HepG2 (cell line): Measurements from ENCODE around the gene DBNDD1. TPM values are rescaled to one million over a fixed set of nuclear protein-coding genes. Genes with fewer than 3 reads are reported as not detected.

Source experiments
- CHD4 ChIP-seq: fragments of 200-600 bp; sonication (generic); IDR thresholded peaks from 2 replicates; pipeline ENCODE4 v1.7.0; 2017; ENCODE audit warnings: mild to moderate bottlenecking, low read length, borderline replicate concordance
- ETV5 ChIP-seq: IDR thresholded peaks from 2 replicates; pipeline ENCODE4 v1.6.1; 2018; ENCODE audit warnings: missing biosample characterization, missing genetic modification reagents, inconsistent platforms, borderline replicate concordance
- HMG20A ChIP-seq: IDR thresholded peaks from 2 replicates; pipeline ENCODE4 v1.6.1; 2016; ENCODE audit warnings: borderline replicate concordance
- HOXD1 ChIP-seq: sonication (generic); formaldehyde crosslinking; IDR thresholded peaks from 2 replicates; pipeline ENCODE4 v1.5.0; 2020; ENCODE audit warnings: missing genetic modification reagents
- MLLT10 ChIP-seq: sonication (generic); formaldehyde crosslinking; IDR thresholded peaks from 2 replicates; pipeline ENCODE4 v1.4.0; 2020; ENCODE audit warnings: missing genetic modification reagents
- NFKBIZ ChIP-seq: IDR thresholded peaks from 2 replicates; pipeline ENCODE4 v1.6.1; 2018; ENCODE audit warnings: missing genetic modification reagents, missing compliant biosample characterization
- NFYC ChIP-seq: IDR thresholded peaks from 2 replicates; pipeline ENCODE4 v1.6.1; 2016; ENCODE audit warnings: missing genetic modification reagents, missing compliant biosample characterization
- NR2F2 ChIP-seq: IDR thresholded peaks from 2 replicates; pipeline ENCODE4 v1.6.1; 2012; ENCODE audit warnings: low read depth, inconsistent platforms, borderline replicate concordance
- POLR2AphosphoS2 ChIP-seq: IDR thresholded peaks from 2 replicates; pipeline ENCODE4 v1.6.1; 2011; ENCODE audit warnings: low read depth, low read length, improper control_type of control experiment
- SALL1 ChIP-seq: sonication (generic); formaldehyde crosslinking; IDR thresholded peaks from 2 replicates; pipeline ENCODE4 v1.8.0; 2022; ENCODE audit warnings: mild to moderate bottlenecking, missing genetic modification reagents
- SALL2 ChIP-seq: sonication (generic); formaldehyde crosslinking; IDR thresholded peaks from 2 replicates; pipeline ENCODE4 v1.8.1; 2023; ENCODE audit warnings: mild to moderate bottlenecking, missing genetic modification reagents, inconsistent platforms
- SNAI1 ChIP-seq: sonication (generic); formaldehyde crosslinking; IDR thresholded peaks from 2 replicates; pipeline ENCODE4 v1.5.0; 2020; ENCODE audit warnings: mild to moderate bottlenecking, missing genetic modification reagents, borderline replicate concordance
- SOX13 ChIP-seq, 3 experiments: fragments of 450-650 bp in 1 of 3; sonication (generic) in 1 of 3; formaldehyde crosslinking in 1 of 3; IDR thresholded peaks in 2 of 3; conservative IDR thresholded peaks in 1 of 3; 2 replicates each; pipeline versions ENCODE4 v1.5.0 to v1.6.1; 2016 to 2020; ENCODE audit warnings: antibody characterized with exemption in 1 of 3, mild to moderate bottlenecking in 1 of 3, missing compliant biosample characterization in 1 of 3, missing genetic modification reagents in 1 of 3, moderate library complexity in 1 of 3
- SOX6 ChIP-seq, 2 experiments: fragments of 450-650 bp in 1 of 2; sonication (generic) in 1 of 2; formaldehyde crosslinking in 1 of 2; IDR thresholded peaks; 2 replicates each; pipeline versions ENCODE4 v1.4.0 to v1.6.1; 2017 to 2020; ENCODE audit warnings: antibody characterized with exemption in 1 of 2, mild to moderate bottlenecking in 1 of 2, missing genetic modification reagents in 1 of 2
- TBL1XR1 ChIP-seq: fragments of 150-350 bp; IDR thresholded peaks from 2 replicates; pipeline ENCODE4 v1.6.1; 2014; ENCODE audit warnings: borderline replicate concordance, low read length; ENCODE audit not compliant: partially characterized antibody
- TGIF2 ChIP-seq: IDR thresholded peaks from 2 replicates; pipeline ENCODE4 v1.6.1; 2016; ENCODE audit warnings: control low read depth, missing compliant biosample characterization
- U2AF2 ChIP-seq: fragments of 200-400 bp; formaldehyde crosslinking; IDR thresholded peaks from 2 replicates; pipeline ENCODE4 v1.6.1; 2017; ENCODE audit warnings: low read depth, mild to moderate bottlenecking, low read length
- ZBTB10 ChIP-seq: sonication (generic); formaldehyde crosslinking; IDR thresholded peaks from 2 replicates; pipeline ENCODE4 v1.4.0; 2020; ENCODE audit warnings: missing genetic modification reagents, borderline replicate concordance
- ZFP41 ChIP-seq: sonication (generic); formaldehyde crosslinking; IDR thresholded peaks from 2 replicates; pipeline ENCODE4 v1.4.0; 2020; ENCODE audit warnings: mild to moderate bottlenecking, missing genetic modification reagents, borderline replicate concordance
- ZFP90 ChIP-seq: sonication (generic); formaldehyde crosslinking; IDR thresholded peaks from 2 replicates; pipeline ENCODE4 v1.8.0; 2022; ENCODE audit warnings: missing genetic modification reagents, mild to moderate bottlenecking, inconsistent platforms, borderline replicate concordance
- ZMYM3 ChIP-seq: sonication (generic); formaldehyde crosslinking; IDR thresholded peaks from 2 replicates; pipeline ENCODE4 v1.5.1; 2020; ENCODE audit warnings: mild to moderate bottlenecking, missing genetic modification reagents
- ZNF121 ChIP-seq: sonication (generic); formaldehyde crosslinking; IDR thresholded peaks from 2 replicates; pipeline ENCODE4 v1.5.0; 2020; ENCODE audit warnings: mild to moderate bottlenecking, missing genetic modification reagents
- ZNF207 ChIP-seq: fragments of 450-650 bp; IDR thresholded peaks from 2 replicates; pipeline ENCODE4 v1.6.1; 2016; ENCODE audit warnings: antibody characterized with exemption, borderline replicate concordance
- ZNF367 ChIP-seq: sonication (generic); formaldehyde crosslinking; IDR thresholded peaks from 2 replicates; pipeline ENCODE4 v1.4.0; 2020; ENCODE audit warnings: missing genetic modification reagents, borderline replicate concordance
- ZNF552 ChIP-seq: sonication (generic); formaldehyde crosslinking; IDR thresholded peaks from 2 replicates; pipeline ENCODE4 v1.9.0; 2022; ENCODE audit warnings: missing genetic modification reagents, mild to moderate bottlenecking, borderline replicate concordance
- ZNF577 ChIP-seq: sonication (generic); formaldehyde crosslinking; IDR thresholded peaks from 2 replicates; pipeline ENCODE4 v1.4.0; 2020; ENCODE audit warnings: mild to moderate bottlenecking, low read depth, missing genetic modification reagents, borderline replicate concordance
- ZNF83 ChIP-seq: sonication (generic); formaldehyde crosslinking; IDR thresholded peaks from 2 replicates; pipeline ENCODE4 v1.4.0; 2020; ENCODE audit warnings: missing genetic modification reagents, mild to moderate bottlenecking, borderline replicate concordance
- polyA plus RNA-seq, 8 experiments: library from polyadenylated mRNA; depleted of rRNA in 3 of 8; stranded (reverse) in 7 of 8; unstranded in 1 of 8; fragments of >200 nt; fragmentation: Illumina TruSeq in 4 of 8; extraction: Trizol in 4 of 8; gene quantifications; 2 replicates each; pipeline versions ENCODE4 v1.2.1 to v1.2.3, GENCODE V29; 2011 to 2016; ENCODE audit warnings: low read depth in 4 of 8, missing spikeins in 1 of 8, mixed read lengths in 1 of 8; ENCODE audit not compliant: insufficient read depth in 1 of 8
- total RNA-seq, 5 experiments: library from RNA; depleted of rRNA; stranded (reverse); fragments of >200 nt; fragmentation: Illumina TruSeq; extraction: Trizol; gene quantifications; 2 replicates each; pipeline ENCODE4 v1.2.3, GENCODE V29; 2016; ENCODE audit warnings: low read depth in 1 of 5
- TF ChIP-seq, protein P1 (sequence below): sonication (generic); formaldehyde crosslinking; IDR thresholded peaks from 2 replicates; pipeline ENCODE4 v1.5.0; 2020; ENCODE audit warnings: mild to moderate bottlenecking, low read depth, missing genetic modification reagents, borderline replicate concordance
- TF ChIP-seq, protein P2 (sequence below): sonication (generic); formaldehyde crosslinking; IDR thresholded peaks from 2 replicates; pipeline ENCODE4 v1.4.0; 2020; ENCODE audit warnings: mild to moderate bottlenecking, missing genetic modification reagents

The DBNDD1 gene
- total and polyA plus RNA-seq, 2 of the 13 experiments (the other 11 are each of a cell fraction or from before 2014, with no cell fraction given), result 17.0 to 40.4 TPM

GRCh38 chr16:90057738-90058173 is 38.5 kb upstream of the DBNDD1 start (continued):
- TF ChIP-seq ZNF83 (no peak), ZNF577 (CRISPR knock-in tag) (no peak), ZFP41 (no peak), SOX6 (IDR thresholded peaks at IDR 0.05) (no peak), SOX6 (CRISPR knock-in tag; IDR thresholded peaks at IDR 0.05) (peak; percentile 5; the same call in 1 of the 2 replicates), SALL2 (no peak), ZMYM3 (0 out of 2 replicates have a peak, but pooled peaks have one; percentile 21), ZFP90 (CRISPR knock-in tag) (no peak), HMG20A (CRISPR knock-in tag) (0 out of 2 replicates have a peak, but pooled peaks have one; percentile 35), SOX13 (IDR thresholded peaks at IDR 0.05) (no peak), SOX13 (CRISPR knock-in tag; conservative IDR thresholded peaks at IDR 0.05 in 1 of 2, IDR thresholded peaks at IDR 0.05 in 1 of 2) (0 out of 4 replicates have a peak, but pooled peaks of 1 of the 2 experiments have one; percentile 9), HOXD1 (no peak), ZNF121 (no peak), NFYC (CRISPR knock-in tag) (no peak), CHD4 (no peak), ZBTB10 (CRISPR knock-in tag) (0 out of 2 replicates have a peak, but pooled peaks have one; percentile 37), MLLT10 (no peak), POLR2AphosphoS2 (no peak), ETV5 (CRISPR knock-in tag) (peak; percentile 61; the same call in 1 of the 2 replicates), ZNF552 (no peak), ZNF207 (no peak), TGIF2 (CRISPR knock-in tag) (no peak), NR2F2 (no peak), SALL1 (CRISPR knock-in tag) (peak; percentile 21; the same call in 1 of the 2 replicates), SNAI1 (CRISPR knock-in tag) (no peak), NFKBIZ (CRISPR knock-in tag) (no peak), TBL1XR1 (peak; percentile 11), ZNF367 (CRISPR knock-in tag) (no peak), U2AF2 (no peak)
- TF ChIP-seq, protein P1, sequence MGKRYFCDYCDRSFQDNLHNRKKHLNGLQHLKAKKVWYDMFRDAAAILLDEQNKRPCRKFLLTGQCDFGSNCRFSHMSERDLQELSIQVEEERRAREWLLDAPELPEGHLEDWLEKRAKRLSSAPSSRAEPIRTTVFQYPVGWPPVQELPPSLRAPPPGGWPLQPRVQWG, result no peak
- TF ChIP-seq, protein P2, sequence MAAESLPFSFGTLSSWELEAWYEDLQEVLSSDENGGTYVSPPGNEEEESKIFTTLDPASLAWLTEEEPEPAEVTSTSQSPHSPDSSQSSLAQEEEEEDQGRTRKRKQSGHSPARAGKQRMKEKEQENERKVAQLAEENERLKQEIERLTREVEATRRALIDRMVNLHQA (CRISPR knock-in tag), result no peak
